GM19395 (cell line): ENCODE results near the gene DAPK1.

Experiments
- ATAC-seq: cut with Tn5 transposase; IDR thresholded peaks from one replicate; pipeline ENCODE4 v1.9.1; 2021; ENCODE audit warnings: mild to moderate bottlenecking, moderate library complexity; ENCODE audit not compliant: unreplicated experiment

Gene DAPK1

GRCh38 chr9:87587864-87588263 lies 90.2 kb downstream of the DAPK1 start:
- ATAC-seq: no peak

DNA sequence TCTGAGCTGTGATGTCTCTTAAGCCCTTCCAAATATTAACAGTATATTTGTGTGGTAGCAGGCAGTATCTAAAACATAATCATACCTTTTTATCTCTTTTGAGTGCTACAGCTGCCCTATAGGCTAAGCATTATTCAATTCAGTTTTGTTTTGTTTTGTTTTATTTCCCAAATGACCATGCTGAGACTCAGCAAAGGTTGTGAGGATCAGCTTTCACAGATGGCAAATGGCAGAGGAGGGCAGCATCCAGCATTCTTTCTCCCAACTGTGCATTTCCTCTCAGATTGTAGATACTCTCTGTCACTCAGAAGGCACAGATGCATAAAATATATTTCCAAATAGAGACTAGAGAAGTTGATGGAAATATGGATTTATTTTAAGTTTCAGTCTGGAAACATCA lies 90.7 kb downstream of the DAPK1 start:
- no peak for ATAC-seq

GRCh38 chr9:87590996-87591395 lies 93.3 kb downstream of the DAPK1 start:
- no peak for ATAC-seq

- ATAC-seq: no peak
Measured at GRCh38 chr9:87592554-87593358, 95.1 kb downstream of the DAPK1 start.

GRCh38 chr9:87593359-87593980 lies 95.8 kb downstream of the DAPK1 start:
- no peak for ATAC-seq

- no peak for ATAC-seq
Measured at GRCh38 chr9:87594194-87594593, 96.5 kb downstream of the DAPK1 start.

DNA sequence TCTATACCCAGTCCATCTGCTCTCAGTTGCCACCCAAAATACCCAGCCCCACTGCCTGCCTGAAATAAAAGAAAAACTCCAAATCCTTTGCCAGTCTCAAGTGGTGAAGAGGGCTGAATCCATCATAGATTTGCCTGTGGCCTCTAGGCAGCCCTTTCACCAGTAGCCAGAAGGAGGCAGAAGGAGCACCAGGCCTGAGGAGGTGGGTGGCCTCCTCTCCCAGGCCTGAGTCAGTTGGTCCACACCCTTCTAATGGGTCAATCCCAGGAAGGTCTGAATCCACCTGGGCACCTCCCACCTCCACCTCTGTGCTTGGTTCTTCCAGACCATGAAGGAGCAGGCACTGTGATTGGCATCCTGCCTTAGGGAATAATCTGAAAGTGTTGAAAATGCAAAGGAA lies 97.0 kb downstream of the DAPK1 start:
- no peak for ATAC-seq

- ATAC-seq: no peak
Measured at GRCh38 chr9:87595610-87596009, 97.9 kb downstream of the DAPK1 start.

- ATAC-seq: no peak
Measured at GRCh38 chr9:87596862-87597261, 99.2 kb downstream of the DAPK1 start.

DNA sequence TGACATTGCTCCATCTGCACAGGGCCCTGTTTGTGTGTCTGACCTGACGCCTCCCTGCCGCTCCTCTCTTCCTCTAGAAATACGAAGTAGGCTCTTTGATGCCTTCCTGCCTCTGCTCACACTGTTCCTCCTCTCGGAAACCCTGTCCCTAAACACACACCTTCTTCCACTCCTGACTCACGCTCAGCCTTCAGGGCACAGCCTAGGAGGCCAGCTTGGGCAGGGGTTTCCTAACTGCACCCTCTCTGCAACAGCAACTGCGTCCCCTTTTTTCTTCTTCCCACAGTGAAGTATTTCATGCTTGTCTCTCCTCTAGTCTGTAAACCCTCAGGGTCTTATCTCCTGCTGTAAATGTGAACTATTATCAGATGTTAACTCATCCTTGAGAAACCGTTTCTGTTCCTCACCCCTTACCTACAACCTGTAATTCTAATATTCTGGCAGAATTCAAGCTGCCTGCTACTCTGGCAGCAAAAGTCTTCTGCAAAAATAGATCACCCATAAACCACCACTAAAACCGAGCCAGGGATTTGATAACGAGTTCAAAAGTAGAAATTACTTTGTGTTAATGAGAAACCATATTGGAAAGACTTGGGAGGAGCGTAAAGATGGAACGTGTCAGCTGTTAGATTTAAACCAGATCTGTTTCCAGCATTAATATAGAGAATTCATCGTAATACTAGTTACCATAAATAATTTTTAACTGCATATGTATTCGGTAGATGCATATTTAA lies 100.2 kb downstream of the DAPK1 start:
- no peak for ATAC-seq

- no peak for ATAC-seq
Measured at GRCh38 chr9:87599901-87600610, 102.4 kb downstream of the DAPK1 start.

DNA sequence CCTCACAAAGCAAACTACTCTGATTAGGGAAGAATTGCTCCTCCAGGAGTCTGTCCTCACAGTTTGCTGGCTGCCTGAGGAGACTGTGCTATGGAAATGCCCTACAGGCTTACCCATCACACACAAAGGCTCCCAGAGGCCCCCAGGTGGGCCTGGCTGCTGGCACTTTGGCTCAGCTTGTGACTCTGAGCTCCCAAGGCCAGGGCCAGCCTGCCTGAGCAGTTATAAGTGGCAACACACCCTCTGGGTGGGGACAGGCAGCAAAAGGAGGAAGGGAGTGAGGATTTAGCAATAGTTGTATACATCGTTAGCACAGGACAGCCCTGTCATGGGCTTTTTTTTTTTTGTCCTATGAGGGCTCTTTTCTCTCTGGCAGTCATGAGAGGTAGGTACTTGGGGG lies 103.5 kb downstream of the DAPK1 start:
- ATAC-seq: no peak

DNA sequence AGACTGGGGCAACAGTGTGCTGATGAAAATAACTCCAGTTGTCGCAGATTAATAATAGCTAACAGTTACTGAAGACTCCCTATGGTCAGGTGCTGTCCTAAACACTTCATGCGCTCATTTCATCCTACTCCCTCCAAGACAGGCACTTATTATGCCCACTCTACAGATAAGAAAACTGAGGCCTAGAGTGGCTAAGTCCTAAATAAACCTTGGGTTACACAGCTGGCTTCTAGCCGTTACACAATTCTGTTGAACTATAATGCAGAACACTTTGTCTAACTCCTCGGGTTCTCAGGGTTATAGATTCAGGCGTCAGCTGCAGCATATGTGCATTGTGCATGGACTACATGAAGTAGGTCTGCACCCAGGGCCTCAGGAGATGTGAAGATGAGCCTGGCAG lies 103.9 kb downstream of the DAPK1 start:
- no peak for ATAC-seq

- no peak for ATAC-seq
Measured at GRCh38 chr9:87602933-87603643, 105.4 kb downstream of the DAPK1 start.

- ATAC-seq: no peak
Measured at GRCh38 chr9:87603854-87604490, 106.3 kb downstream of the DAPK1 start.

GRCh38 chr9:87604886-87605588 lies 107.4 kb downstream of the DAPK1 start:
- ATAC-seq: no peak

DNA sequence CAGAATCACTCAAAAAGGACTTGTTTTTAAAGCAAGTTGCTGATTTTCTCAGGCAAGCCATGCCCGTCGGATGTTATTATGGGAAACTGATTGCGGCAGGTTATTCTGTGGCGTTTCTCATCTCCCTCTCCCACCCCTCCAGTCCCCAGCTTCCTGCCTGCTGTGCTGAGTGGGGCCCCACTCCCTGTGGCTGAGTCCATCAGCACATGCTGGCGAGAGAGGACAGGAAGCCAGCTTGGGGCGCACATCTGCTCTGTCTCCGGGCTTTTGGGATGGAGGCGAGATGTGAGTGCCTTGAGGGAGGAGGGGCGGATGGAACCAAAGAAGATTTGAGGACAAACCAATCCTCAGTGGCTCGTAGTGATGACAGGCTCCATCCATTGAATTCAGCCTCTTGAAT lies 108.0 kb downstream of the DAPK1 start:
- ATAC-seq: no peak

DNA sequence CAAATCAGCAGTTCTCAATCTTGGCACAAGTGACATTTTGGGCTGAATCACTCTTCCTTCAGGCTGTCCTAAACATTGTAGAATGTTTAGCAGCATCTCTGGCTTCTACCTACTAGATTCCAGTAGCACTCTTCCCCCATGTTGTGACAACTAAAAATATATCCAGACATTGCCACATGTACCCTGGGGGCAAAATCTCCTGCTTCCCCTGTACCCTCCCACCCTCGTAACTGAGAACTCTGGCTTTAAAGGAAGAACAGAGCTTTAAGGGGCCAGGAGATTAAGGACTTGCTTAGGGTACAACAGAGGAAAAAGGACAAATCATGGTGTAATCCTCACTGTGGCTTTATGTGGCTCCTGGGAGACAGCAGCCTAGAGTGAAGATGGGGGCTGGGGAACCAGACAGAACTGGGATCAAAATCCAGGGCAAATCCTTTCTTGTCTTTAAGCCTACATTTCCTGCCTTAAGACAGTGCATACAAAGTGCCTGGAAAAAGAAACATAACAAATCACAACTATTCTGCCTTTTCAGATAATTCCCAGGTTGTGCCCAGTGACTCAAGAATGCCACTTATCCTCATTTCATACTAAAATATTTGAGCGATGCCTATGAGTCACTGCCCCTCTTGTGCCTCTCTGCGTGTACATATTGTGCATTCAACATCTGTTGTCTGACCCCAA lies 109.3 kb downstream of the DAPK1 start:
- no peak for ATAC-seq

GRCh38 chr9:87607859-87608258 lies 110.2 kb downstream of the DAPK1 start:
- ATAC-seq: no peak
